ENCODE results near the gene MICALL2. TPM values are rescaled to one million over a fixed set of nuclear protein-coding genes. Genes with fewer than 3 reads are reported as not detected.

Gene MICALL2
- total RNA-seq, 4 donors from 2014 or later, result 4.4 to 16.6 (median 9.3) TPM

DNA sequence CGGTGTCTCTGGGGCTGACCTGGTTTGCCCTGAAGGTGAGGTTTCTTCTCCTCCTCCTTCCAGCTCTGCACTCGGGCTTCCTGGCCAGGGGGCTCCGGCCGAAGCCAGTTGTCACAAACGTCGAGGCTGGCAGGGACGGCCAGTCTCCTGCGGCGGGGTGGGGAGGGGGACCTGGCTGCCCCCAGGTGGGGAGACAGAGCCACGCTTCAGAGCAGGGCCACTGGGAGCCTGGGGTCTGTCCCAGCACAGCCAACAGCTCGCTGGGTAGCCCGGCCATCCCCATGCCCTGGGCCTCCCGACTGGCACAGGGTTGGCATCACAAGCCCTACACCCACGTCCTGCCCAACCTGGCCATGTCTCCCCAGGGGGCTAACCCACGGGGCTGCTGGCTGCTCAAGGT, 20.4 kb downstream of the MICALL2 start:
- ATAC-seq (ENCODE audit: low FRiP score) (no peak), DNase-seq (ENCODE audit: low spot score) (no peak)
- no peak for TF ChIP-seq CTCF (IDR thresholded peaks at IDR 0.05)

- ATAC-seq (ENCODE audit: low FRiP score) (no peak), DNase-seq (ENCODE audit: low spot score) (no peak)
- no peak for TF ChIP-seq CTCF (IDR thresholded peaks at IDR 0.05)
These were observed 21.1 kb downstream of the MICALL2 start for GRCh38 chr7:1438208-1438607.

- TF ChIP-seq CTCF (IDR thresholded peaks at IDR 0.05), result no peak
- ATAC-seq (ENCODE audit: low FRiP score) (no peak), DNase-seq (ENCODE audit: low spot score) (no peak)
These were observed 22.0 kb downstream of the MICALL2 start for GRCh38 chr7:1437155-1437880.

DNA sequence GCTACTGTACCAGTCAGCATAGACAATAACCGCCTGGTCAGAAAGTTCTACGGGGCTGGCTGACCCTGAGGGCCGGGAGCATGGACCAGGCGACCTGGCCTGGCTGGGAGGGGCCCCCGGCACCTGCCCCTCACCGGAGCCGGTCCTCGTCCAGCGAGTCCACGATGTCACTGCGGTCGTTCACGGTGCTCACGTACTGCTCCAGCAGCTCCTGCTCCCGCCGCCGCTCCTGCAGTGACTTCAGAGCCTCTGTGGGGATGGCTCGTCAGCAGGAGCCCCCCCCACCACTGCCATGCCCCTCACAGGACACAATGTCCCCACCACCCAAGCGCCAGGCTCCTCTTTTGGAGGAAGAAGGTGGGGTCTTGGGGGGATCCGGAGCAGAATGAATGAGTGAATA, 22.7 kb downstream of the MICALL2 start:
- ATAC-seq (ENCODE audit: low FRiP score) (no peak), DNase-seq (ENCODE audit: low spot score) (no peak)
- no peak for TF ChIP-seq CTCF (IDR thresholded peaks at IDR 0.05)

- TF ChIP-seq CTCF (IDR thresholded peaks at IDR 0.05), result no peak
- no peak for DNase-seq (ENCODE audit: low spot score)
- no peak for ATAC-seq (ENCODE audit: low FRiP score)
These were observed 24.2 kb downstream of the MICALL2 start for GRCh38 chr7:1434891-1435670.

DNA sequence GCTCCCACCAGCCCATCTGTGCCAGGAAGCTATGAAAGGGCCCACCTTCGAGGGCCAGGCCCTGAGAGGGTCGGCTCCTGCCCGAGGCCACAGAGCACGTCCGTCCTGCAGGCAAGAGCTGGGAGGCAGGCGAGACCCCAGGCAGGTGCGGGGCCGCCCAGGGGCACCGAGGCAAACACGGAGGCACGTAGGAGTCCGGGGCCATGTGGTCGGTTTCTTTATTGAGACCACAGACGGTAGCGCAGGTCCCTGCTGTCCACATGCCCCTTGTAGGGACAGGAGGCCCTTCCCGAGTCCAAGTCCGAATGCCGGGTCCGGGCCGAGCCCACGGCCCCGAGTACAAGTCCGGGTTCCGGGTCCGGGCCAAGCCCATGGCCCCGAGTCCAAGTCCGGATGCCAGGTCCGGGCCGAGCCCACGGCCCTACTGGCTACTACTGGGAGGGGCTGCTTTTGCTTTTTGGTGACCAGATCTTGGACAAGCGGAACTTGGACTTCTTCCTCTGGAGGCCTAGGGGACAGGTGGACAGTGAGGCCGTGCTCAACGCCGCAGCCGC, 25.0 kb downstream of the MICALL2 start:
- TF ChIP-seq CTCF (IDR thresholded peaks at IDR 0.05), result no peak
- ATAC-seq (ENCODE audit: low FRiP score) (no peak), DNase-seq (ENCODE audit: low spot score) (no peak)

Measured in omental fat pad (tissue), 4 donors.